Placental epithelial cell (primary cell): Measurements from ENCODE around the gene MYL11. TPM values are rescaled to one million over a fixed set of nuclear protein-coding genes. Genes with fewer than 3 reads are reported as not detected.

Source experiments
- small RNA-seq: library from RNA; depleted of rRNA; stranded (forward); fragments of <200 nt; gene quantifications from one replicate; pipeline ENCODE3, GENCODE V24; 2012
- total RNA-seq: library from RNA; depleted of rRNA; stranded (reverse); fragments of >200 nt; gene quantifications from 2 replicates; pipeline ENCODE4 v1.2.3, GENCODE V29; 2012

The MYL11 gene, protein sequence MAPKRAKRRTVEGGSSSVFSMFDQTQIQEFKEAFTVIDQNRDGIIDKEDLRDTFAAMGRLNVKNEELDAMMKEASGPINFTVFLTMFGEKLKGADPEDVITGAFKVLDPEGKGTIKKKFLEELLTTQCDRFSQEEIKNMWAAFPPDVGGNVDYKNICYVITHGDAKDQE
- total RNA-seq, result not detected in 2 replicates

DNA sequence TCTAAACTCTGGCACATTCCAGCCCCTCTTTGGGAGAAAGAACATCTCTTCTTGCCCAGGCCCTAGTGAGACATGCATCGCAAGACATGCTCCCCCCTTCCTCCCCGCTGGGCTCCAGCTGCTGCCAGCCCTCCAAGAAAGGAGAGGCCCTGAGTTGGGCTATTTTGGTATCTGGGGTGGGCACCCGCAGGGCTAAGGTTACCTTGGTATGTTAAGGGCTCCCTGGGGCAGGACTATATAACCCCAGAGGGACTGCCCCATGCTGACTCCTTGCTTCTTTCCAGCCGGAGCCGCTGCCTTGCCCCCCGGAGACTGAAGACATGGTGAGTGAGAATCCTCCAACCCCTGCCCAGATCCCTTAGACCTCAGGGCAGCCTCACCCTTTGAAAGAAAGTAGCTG lies at the start of gene MYL11:
Gene MYL11, plus strand, starts transcription at position 265 of the 400 bp plus-strand sequence. Its CDS starts 56 bp downstream, at position 321.

DNA sequence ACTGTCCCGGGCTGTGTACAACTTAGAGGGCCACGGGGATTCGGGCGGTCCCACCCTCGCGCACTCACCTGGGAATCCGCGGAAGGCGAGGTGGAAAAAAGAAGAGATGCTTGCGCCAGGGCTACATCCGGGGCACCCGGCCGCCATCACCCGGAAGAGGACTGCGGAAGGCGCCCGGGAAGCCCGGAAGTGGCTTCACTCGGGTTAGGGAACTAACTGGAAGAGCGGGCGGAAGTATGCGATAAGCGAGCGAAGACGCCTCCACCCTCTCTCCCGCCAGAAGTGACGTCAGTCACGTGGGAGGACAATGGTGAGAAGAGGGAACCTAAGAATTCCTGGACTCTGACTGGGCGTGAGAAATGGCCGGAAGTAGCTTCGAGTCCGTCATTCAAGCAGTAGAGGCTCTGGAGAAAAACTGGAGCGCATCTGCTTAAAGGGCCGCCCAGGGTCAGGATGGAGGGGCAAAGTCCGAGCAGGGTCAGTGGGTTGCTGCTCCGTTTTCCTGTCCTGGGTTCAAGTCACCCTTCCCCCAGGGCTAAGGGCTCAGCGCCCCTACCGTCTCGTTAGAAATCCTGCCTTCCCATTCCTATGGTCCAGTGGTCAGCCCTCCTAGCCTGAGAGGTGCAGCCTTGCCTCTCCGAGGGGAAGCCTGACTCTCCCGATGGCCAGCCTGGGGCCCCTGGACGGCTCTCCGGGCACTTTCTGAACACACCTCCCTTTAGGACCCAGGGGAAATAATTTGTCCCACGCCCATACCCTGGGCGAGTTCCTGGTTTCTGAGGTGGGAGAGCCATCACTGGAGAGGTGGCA lies 19.3 kb upstream of the MYL11 start, which contains the start of gene CD2BP2:
Gene CD2BP2, minus strand, starts transcription at position 165 of the 810 bp plus-strand sequence. CDS start 627 bp downstream, outside the sequence.

DNA sequence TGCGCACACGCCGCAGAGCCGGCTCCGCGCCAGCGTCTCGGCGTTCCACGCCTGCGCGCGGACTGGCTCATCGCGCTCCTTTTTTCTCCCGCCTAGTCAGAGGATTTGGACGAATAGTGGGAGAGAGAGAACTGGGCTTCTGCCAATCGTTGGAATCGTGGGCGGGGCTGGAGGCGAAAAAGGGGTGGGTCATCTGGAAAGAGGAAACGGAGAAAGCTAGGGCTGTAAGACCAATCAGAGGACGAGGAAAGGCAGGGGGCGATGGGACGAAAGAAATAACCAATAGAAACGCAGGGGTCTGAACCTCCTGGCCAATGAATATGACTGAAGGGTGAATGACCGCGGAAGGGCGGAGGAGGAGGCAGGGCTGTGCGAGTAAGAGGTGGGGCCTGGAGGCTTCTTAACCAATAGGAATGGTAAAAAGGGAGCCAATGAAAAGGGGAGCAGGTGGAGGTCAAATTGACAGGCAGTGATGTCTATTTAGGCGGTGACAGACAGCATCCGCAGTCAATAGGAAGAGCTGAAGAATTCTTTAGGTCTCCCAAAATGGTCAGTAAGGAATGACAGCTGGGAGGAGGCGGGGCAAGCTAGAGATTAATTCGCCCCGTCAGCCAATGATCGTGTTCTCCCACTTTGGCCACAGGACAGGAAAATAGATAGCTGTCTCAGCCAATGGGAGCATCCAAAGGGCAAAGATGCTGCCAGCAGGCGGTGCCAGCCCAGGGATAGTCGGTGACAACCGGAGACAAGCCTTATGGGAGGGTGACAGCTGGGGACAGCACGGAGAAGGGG lies 4.0 kb upstream of the MYL11 start, which contains the start of gene TBC1D10B:
Gene TBC1D10B, minus strand, starts transcription at position 39 of the 792 bp plus-strand sequence. CDS start 311 bp downstream, outside the sequence.

DNA sequence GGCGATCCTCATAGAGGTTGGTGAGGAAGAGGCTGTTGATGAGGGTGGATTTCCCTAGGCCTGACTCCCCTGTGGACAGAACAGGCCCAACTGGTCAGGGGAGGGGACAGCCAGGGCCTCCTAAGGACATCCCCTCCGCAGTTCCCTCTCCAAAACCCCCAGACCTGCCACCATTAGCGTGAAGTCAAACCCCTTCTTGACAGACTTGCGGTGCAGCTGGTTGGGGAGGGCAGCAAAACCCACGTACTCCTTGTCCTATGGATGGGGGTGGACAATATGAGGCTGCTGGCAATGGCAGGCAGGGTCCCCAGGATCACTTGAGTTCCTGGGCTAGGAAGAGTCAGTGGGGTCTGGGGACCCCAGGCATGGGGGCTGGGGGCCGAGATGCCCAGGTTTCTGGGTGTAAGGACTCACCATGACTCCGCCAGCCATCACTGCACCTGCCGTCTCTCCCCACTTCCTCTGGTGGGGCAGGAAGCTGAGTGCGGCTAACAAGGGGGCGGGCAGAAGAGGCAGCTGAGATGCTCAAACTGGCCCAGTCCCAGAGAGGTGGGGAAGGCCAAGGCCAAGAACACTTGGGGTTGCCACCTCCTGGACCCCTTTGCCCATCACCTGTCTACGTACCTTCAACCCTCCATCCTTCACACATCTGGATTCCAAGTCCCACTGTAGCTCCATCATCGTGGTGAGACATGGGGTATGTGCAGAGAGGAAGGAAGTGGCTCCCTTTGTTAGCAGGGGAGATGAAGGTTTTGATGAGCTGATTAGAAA lies 7.7 kb downstream of the MYL11 start, which contains the start of gene SEPTIN1:
Gene SEPTIN1, minus strand, starts transcription at position 451 of the 771 bp plus-strand sequence. Its CDS starts 19 bp downstream, at position 432.

DNA sequence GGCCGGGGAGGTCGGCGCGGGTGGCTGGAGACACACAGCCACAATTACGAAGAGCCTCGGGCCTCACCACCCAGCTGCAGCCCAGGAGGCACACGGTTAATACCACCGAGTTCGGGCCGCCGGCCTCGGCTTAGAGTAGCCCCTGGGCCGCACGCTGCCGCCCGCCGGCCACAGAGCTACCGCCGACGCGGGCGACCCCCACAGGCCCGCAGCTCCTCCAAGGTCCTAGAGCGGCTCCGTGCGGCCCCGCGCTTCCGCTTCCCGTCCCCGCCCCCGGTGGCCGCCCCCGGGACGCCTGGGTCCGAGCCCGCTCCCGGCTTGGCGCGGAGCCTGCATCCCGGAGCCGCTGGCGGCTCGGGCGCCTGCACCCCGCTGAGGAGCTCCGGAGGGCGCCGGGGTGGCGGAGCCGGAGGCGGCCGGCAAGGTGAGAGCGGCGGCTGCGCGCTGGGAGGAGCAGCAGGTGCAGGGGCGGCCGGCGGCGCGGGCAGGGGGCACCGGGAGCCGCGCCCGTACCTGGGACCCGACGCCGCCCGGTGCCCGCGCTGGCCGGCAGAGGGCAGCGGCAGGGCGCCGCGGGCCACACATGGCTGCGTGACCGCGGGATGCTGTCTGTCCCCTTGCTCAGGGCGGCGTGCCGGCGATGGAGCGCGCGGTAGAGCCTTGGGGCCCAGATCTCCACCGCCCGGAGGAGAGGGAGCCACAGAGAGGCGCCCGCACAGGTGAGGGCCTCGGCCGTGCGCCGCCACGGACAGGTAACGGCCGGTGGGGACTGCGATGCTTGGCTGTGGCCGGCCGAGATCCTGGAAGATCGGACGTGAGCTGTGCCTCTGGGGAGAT lies 20.8 kb downstream of the MYL11 start, which contains the start of gene ZNF48:
Gene ZNF48, plus strand, starts transcription at position 266 of the 837 bp plus-strand sequence. Its CDS starts 375 bp downstream, at position 641.

DNA sequence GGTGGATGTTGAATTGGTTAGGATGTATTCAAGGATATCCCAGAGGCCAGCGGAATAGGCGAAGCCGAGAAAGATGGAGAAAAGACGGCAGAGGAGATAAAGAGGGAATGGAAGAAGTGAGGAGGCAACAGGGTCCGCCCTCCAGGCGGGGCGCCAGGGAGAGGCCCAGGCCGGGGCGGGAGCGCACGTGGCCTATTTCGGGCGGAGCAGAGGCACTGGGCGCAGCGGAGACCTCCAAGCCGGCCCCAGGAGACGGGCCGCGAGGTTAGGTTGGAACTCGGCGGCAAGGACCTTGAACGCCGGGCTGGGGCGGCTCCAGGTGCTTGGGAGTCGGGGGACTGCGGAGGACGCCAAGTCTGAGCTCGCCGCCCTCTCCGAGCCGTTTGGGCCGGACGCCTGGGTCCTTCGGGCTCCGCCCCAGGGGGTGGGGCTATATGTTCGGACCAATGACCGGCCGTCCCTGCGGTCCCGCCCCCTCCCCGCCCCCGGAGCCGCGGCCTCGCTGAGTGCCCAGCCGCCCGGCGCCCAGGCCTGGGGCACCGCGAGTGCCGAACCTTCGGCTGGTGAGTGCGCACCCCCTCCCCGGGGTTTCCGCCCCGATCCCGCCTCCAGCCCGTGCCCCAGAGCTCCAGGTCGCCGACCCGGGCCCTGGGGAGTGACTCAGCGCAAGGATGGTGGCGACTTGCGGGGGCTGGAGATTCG lies 32.7 kb downstream of the MYL11 start, which contains the start of gene ZNF771:
Gene ZNF771, plus strand, starts transcription at position 505 of the 702 bp plus-strand sequence. CDS start 448 bp downstream, outside the sequence.

Small RNA genes lying within 50 kb of the gene (small RNA-seq; reads per million reads assigned to genes)
- gene RF00406, result 4.5 reads per million, percentile 90 among the genes with 10 or more reads in this experiment

Other genes starting within 250 kb of the MYL11 start
- gene CORO1A, start 191.2 kb upstream of the MYL11 start, total RNA-seq, result 5.1 and 5.7 TPM in 2 replicates
- gene BOLA2B, start 181.1 kb upstream of the MYL11 start, total RNA-seq, result 42.0 and 117 TPM in 2 replicates
- gene SLX1A, start 180.9 kb upstream of the MYL11 start, total RNA-seq, result 21.9 and 46.3 TPM in 2 replicates
- 4.1 and 4.7 TPM in 2 replicates for gene SULT1A3, start 175.5 kb upstream of the MYL11 start, total RNA-seq
- gene NPIPB13, start 126.3 kb upstream of the MYL11 start, total RNA-seq, result 0.33 and 0.39 TPM in 2 replicates
- gene CD2BP2, start 19.5 kb upstream of the MYL11 start, total RNA-seq, result 37.5 and 38.1 TPM in 2 replicates
- gene TBC1D10B, start 4.3 kb upstream of the MYL11 start, total RNA-seq, result 31.7 and 39.7 TPM in 2 replicates
- gene SEPTIN1, start 7.8 kb downstream of the MYL11 start, total RNA-seq, result 0.39 TPM in 1 of 2 replicates, not detected in the other
- gene ZNF48, start 20.6 kb downstream of the MYL11 start, total RNA-seq, result 6.7 and 8.4 TPM in 2 replicates
- 7.1 and 11.8 TPM in 2 replicates for gene ZNF771, start 32.8 kb downstream of the MYL11 start, total RNA-seq
- gene DCTPP1, start 55.2 kb downstream of the MYL11 start, total RNA-seq, result 13.0 and 15.4 TPM in 2 replicates
- 7.4 and 8.6 TPM in 2 replicates for gene SEPHS2, start 71.1 kb downstream of the MYL11 start, total RNA-seq
- not detected in 2 replicates for gene ITGAL, start 97.9 kb downstream of the MYL11 start, total RNA-seq
- gene ZNF768, start 151.8 kb downstream of the MYL11 start, total RNA-seq, result 28.7 and 36.7 TPM in 2 replicates
- gene ZNF747, start 160.1 kb downstream of the MYL11 start, total RNA-seq, result 21.5 and 25.1 TPM in 2 replicates
- gene ZNF764, start 183.6 kb downstream of the MYL11 start, total RNA-seq, result 6.6 and 7.5 TPM in 2 replicates
- gene ZNF688, start 196.9 kb downstream of the MYL11 start, total RNA-seq, result 5.1 and 14.5 TPM in 2 replicates
- gene ZNF785, start 210.9 kb downstream of the MYL11 start, total RNA-seq, result 9.2 and 14.1 TPM in 2 replicates
- 5.9 and 10.7 TPM in 2 replicates for gene ZNF689, start 235.6 kb downstream of the MYL11 start, total RNA-seq